ENCODE measurements around the gene GH1.

- no peak for TF ChIP-seq CTCF (IDR thresholded peaks at IDR 0.05 in 2 of 3, conservative IDR thresholded peaks at IDR 0.05 in 1 of 3; ENCODE audit: borderline replicate concordance in 1 of 3, insufficient read depth in 1 of 3, low read depth in 2 of 3, low read length in 2 of 3)
- no peak for TF ChIP-seq ELF1 (IDR thresholded peaks at IDR 0.05; ENCODE audit: borderline replicate concordance, low read depth)
- no peak for TF ChIP-seq POLR2AphosphoS5 (IDR thresholded peaks at IDR 0.05; ENCODE audit: low read depth, low read length)
- no peak for TF ChIP-seq RAD21 (IDR thresholded peaks at IDR 0.05; ENCODE audit: low read depth)
- no peak for TF ChIP-seq EZH2 (IDR thresholded peaks at IDR 0.05)
- no peak for TF ChIP-seq POLR2A (IDR thresholded peaks at IDR 0.05; ENCODE audit: borderline replicate concordance, extremely low read depth, insufficient read depth, insufficient read length)
- no peak for TF ChIP-seq ZNF274 (IDR thresholded peaks at IDR 0.05; ENCODE audit: low read depth, low read length)
- no peak for TF ChIP-seq CEBPB (IDR thresholded peaks at IDR 0.05; ENCODE audit: low read depth)
- TF ChIP-seq YY1 (IDR thresholded peaks at IDR 0.05; ENCODE audit: extremely low read depth, insufficient replicate concordance, low read depth, low read length) = no peak
- no peak for TF ChIP-seq SIN3A (IDR thresholded peaks at IDR 0.05; ENCODE audit: low read depth)
- no peak for TF ChIP-seq EZH2phosphoT487 (IDR thresholded peaks at IDR 0.05; ENCODE audit: borderline replicate concordance)
These were observed 44.5 kb upstream of the GH1 start for GRCh38 chr17:63963123-63963522.
